Limb (tissue), 2 donors: ENCODE data around the gene TBRG1.

ENCODE experiments used
- DNase-seq, 2 donors: peaks; one replicate each; pipeline ENCODE4 v3.0.0-alpha.2; 2016; ENCODE audit errors: extremely low spot score in 2 of 2

Gene TBRG1

DNA sequence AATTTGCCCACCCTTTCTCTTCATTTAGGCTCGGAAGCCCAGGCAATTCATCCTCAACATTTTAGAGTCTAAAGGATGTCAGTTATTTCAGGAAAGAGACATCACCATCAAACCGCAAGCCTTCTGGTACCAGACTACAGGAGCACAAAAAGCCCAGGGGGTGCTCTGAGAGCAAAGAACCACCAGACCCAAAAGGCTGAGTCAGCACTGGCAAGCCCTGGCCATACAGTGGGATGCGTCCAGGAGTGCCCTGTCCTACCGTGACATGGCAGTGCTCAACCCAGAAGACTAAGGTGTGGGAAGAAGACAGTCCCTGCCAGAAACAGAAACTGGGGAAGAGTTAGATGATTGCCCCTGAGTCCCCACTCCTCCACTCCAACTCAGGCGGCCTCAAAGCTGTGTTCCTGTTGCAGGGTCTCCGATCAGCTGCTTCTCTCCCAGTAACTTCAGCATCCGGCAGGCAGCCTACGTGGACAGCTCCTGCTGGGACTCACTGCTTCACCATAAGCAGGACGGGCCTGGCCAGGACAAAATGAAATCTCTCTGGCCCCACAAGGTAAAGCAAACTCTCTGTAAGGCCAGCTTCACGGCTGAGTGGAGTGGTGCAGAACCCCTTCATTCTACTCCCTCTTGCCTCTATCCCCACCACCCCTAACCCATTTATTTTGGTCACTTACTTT lies 10.0 kb upstream of the TBRG1 start:
- DNase-seq: no peak

DNA sequence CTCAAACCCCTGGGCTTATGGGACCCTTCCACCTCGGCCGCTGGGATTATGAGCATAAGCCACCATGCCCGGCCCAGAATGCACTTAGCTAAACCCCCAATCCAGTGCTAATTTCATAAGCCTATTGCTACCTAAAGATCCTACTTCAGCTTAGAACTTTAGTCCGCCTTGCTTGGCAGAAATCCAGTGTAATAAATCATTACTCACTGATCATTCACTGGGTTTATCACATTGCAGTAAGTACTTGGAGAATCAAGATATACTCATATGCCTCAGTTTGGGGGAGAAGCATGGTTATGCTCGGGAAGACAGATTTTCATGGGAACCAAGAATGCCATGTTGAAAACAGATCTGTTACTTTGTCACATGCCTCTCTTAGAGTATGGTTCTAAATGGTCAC lies 3.8 kb upstream of the TBRG1 start:
- no peak for DNase-seq

DNA sequence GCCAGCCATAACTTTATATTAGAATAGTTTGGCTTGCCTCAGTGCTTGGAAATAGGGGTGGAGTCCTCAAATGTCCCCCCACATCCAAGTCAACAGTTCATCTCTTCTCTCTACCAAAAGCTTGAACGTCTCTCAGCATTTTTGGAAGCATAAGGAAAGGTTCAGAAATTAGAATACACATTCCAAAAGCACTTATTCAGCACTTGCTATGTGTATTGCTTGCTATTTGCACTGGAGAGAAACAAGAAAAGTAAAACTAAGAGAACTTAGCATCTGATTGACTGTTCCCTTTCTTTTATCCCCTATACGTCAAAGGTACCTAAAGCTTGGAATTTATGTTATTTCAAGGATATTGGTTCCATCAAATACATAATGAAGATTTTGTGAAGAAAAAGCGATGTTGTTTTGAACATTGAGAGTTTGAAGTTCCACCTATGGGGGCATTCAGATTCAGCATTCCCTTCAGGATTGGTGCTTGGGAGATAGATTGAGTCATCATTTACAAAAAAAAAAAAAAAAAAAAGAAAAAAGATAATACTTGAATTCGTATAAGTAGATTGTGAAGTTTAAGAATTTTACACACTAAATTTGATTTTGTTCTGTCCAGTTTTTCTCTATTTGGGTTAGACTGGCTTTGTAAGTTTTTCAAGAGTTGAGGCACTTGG lies 1.3 kb downstream of the TBRG1 start:
- no peak for DNase-seq

DNA sequence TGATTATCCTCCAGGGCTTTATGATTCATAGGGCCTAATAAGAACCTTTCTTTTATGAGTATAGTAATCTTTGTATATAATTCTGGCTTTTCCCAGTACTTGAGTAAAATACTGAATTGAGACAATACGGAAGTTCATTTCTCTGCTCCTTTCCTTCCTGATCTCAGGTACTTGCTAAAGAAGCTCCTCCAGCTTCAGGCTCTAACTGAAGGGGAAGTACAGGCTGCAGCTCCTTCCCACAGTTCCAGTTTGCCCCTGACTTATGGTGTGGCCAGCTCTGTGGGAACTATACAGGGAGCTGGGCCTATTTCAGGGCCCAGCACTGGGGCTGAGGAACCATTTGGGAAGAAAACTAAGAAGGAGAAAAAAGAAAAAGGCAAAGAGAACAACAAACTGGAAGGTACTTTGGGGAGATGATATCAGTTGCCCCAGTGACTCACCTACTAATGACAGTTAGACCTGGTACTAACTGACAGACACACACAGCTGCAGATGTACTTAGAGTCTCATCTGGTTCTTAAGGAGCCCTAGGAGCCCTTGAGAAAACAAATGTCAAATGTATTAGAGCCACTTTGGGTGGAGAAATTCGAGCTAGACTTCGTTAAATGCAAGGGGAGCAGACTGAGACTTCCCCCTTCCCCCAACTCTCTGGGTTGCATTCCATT lies 3.0 kb downstream of the TBRG1 start:
- no peak for DNase-seq

DNA sequence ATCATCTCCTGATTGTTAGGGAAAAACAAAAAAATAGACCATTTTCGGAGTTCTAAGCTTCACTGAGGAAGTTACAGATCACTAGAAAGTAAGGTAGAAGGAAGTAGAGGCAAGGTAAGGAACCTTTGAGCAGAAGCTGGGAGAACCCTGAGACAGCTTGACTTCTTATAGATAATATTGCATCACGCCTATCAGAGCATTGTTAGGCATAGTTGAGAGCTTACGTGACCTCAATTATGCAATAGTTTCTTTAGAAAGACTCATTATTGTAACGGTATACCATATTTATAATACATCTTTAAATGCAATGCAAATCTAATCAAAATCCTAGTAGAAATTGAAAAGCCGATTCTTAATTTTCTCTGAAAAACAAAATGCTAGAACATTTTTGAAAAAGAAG lies 4.9 kb downstream of the TBRG1 start:
- no peak for DNase-seq

- no peak for DNase-seq
Observed at GRCh38 chr11:124629961-124630360, 7.3 kb downstream of the TBRG1 start.

DNA sequence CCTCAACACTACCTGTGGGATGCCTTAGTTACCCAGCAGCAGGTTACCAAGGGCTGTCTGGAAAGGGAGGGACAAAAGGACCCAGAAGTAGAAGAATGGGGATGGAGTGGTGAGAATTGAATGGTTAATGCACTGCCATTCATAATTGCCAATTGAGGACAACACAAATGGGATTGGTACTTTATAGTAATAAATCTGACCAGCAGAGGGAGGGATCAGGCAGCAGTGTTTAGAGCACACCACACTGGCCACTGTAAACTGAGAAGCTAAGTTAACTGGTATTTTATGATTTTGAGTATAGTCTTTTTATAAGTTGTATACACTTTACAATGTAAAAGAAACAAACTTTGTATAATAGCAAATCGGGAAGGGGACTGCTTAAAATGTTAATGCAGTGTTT lies 10.7 kb downstream of the TBRG1 start:
- DNase-seq: no peak

DNA sequence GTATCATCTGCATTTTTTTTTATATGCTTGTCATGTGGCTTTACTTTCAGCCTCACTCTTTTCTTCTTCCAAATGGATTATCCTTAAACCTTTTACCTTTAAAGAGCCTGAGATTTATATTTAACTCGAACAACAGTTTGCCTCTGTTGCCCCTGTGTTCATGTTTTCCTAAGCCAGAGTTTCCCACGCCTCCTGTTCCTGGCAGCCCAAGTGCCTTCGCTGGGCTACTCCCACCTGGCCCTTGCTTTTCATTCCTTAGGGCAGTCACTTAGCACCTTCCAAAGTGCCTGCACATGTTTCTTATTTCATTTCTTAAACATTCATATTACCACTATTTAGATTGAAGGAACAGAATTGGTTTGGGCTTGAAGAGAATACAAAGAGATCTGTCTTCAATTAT lies 13.3 kb downstream of the TBRG1 start:
- DNase-seq: no peak

GRCh38 chr11:124638500-124638899 lies 15.8 kb downstream of the TBRG1 start:
- DNase-seq: no peak

DNA sequence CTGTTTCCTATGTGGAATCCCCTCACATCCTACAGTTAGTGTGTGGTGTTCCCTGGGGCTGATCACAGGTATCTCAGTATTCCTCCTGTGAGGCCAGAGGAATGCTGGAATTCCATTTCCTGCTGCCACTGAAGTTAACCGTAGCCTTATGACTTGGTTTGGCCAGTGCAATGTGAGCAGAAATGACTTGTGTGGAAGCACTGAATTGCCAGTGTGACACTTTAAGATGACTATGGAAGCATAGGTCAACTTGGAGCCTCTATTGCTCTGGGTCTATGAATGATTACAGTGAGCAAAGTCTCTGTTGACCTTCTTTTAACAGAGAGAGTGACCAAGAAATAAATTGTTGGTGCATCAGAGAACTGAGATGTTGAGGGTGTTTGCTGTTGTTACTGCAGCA lies 16.5 kb downstream of the TBRG1 start:
- no peak for DNase-seq

DNA sequence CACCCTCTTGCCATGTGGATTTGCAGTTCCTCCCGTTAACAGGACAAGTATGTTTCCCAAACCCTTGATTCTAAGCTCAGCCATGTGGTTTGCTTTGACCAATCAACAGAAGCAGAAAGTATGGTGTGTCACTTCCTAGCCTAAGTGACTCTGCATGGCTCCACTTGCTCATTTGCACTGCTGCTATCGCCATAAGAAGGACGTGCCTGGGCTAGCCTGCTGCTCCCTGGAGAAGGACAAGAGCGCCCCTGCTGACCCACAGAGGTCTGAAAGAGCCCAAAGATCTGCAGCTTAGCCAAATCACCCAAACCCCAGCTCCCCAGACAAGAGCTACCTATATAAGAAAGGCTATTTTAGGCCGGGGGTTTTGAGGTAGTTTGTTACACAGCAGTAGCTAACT lies 18.0 kb downstream of the TBRG1 start:
- DNase-seq: no peak

- DNase-seq: no peak
Observed at GRCh38 chr11:124642628-124643027, 20.0 kb downstream of the TBRG1 start.

DNA sequence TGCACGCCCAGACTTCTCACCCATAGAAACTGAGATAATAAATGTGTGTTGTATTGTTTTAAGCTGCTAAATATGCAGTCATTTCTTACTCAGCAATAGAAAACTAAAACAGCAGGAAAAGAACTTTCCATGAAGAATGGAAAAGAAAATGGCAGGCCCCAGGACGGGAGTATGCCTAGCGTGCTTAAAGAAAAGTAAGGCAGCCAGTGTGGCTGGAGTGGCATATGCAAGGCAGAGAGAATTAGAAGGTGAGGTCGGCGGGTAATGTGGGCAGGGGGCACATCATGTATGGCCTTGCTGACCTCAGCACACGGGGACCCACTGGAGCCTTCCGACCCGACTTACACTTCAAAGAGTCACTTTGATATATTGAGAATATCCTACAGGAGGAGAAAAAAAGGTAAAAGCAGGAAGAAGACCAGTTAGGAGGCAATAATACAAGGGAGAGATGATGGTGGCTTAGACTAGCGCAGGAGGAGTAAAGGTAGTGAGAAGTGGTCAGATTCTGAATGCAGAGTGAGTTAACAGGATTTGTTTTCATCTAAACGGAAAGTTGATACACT lies 20.5 kb downstream of the TBRG1 start:
- DNase-seq: no peak

DNA sequence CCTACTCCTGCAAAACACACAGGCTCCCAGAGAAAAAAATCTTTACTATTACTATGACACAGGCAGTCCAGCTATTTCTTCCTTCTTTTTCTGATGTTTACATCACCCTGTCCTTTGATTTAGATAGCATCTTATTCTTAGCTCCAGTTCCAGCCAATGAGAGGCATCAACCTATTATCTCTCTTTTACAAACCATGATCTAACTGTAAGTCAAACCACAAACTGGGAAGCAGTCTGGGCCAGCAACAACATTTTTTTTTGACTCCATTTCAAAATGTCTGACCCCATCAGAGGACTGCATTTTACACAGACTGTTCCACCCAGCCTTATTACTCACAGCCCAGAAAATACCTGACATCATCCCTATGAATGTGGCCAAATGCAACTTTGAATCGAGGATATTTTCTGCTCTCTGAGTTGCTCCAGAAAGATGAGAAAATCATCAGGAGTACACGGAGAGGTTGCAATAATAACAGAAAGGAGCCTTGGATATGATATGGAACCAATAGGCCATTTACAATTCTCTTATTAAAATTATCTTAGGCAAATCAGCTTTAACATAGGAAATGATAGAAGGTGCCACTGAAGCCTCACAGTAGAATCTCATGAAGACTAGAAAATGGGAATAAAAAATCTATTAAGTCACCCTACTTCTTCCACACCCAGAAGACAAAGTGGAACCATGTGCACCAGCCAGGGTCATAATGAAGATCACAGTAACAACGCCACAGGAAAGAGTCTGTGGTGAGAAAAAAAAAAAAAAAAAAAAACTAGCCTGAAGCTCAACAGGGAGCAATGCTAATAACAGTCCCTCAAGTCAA lies 21.2 kb downstream of the TBRG1 start:
- no peak for DNase-seq

GRCh38 chr11:124644426-124645280 lies 22.0 kb downstream of the TBRG1 start:
- DNase-seq: peak; percentile 71 to 75

- DNase-seq: no peak
Observed at GRCh38 chr11:124646148-124646547, 23.5 kb downstream of the TBRG1 start.

DNA sequence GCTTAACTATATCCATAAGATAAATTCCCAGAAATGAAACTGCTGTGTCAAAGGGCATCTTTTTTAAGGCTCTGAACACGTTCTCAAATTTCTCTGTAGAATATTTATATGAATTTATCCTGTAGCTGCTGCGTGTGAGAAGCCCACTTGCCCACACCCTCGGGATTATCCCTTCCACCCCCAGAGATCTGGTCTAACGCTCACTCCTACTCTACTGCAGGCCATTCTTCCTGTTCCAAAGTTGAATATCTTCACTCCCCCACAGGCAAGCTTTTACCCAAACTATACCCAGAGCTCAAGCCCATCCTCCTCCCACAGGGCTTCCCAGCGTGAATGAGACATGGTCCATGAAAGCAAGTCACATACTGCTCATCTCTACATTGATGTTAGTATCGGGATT lies 25.9 kb downstream of the TBRG1 start:
- no peak for DNase-seq

DNA sequence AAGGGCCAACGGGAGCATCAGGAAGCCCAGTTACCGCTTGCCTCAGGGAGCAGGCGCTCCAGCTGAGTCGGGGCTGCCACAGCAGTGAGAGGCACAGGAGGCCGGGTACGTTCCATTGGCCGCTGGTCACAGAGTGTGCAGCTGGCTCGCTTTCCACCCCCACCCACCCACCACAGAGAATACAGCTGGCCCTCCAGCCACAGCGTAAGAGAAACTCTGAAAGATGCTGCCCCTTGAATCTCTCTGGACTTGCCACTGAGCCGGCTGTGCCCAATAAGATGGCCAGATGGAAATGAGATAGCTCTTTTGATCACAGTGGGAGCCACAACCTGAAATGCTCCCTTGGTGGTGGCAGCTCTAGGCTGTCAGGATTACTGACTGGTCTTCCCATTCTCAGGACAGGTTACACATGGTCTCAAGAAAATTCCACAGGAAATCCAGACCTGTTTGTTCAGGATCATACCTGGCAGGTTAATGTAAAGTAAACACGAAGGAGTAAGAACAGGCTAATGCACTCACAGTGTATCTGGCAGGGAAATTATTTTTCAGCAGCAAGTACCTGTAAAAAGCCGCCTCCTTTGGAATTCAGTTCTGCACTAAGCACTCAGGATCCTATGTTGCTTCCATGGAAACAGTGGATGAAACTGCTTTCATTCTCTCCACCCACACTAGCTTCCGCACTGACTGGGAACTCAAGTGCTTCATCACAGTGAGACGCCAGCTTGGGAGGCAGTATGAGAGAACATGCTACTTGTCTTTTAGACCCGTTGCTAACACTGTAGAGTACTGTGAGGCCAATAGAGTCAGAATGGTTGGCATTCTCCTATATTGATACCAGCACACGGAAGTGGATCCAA lies 34.3 kb downstream of the TBRG1 start:
- DNase-seq: peak in 1 of 2 donors; percentile 44

- no peak for DNase-seq
Observed at GRCh38 chr11:124657904-124658303, 35.2 kb downstream of the TBRG1 start.

- DNase-seq: no peak
Observed at GRCh38 chr11:124658501-124658900, 35.8 kb downstream of the TBRG1 start.
